ENCODE measurements around the gene AACS. TPM values are rescaled to one million over a fixed set of nuclear protein-coding genes. Genes with fewer than 3 reads are reported as not detected.

AACS gene
- total RNA-seq, 1 experiment from 2014 or later: 31.3 TPM

GRCh38 chr12:125079084-125079483 is 13.8 kb downstream of the AACS start:
- ChIA-PET CTCF (no interaction called here), POLR2A (no interaction called here)
- H3K36me3 Mint-ChIP-seq (ENCODE audit: insufficient read depth, unreplicated experiment): peaks cover 46% of the 10 kb centered on the region
- no peak overlapping the region for H3K27ac Mint-ChIP-seq (ENCODE audit: unreplicated experiment)
- no peaks in the 10 kb centered on the region for H3K27me3 ChIP-seq (replicated peaks; ENCODE audit: control insufficient read depth, insufficient read depth, low read length)
- no peaks in the 10 kb centered on the region for H3K9me3 ChIP-seq
- H3K36me3 ChIP-seq (ENCODE audit: control insufficient read depth, insufficient read depth, low read length): peaks cover 2% of the 10 kb centered on the region; the same call in 1 of the 2 replicates
- no peaks in the 10 kb centered on the region for H3K4me1 ChIP-seq
- H3K4me3 ChIP-seq (ENCODE audit: low read depth, low read length): no peak overlapping the region
- H3K4me3 Mint-ChIP-seq (ENCODE audit: unreplicated experiment): no peak overlapping the region
- no peaks in the 10 kb centered on the region for H3K4me1 Mint-ChIP-seq (ENCODE audit: low read depth, unreplicated experiment)
- no TSS peak for BruUV-seq (replicated peaks)
- no peaks in the 10 kb centered on the region for H3K9me3 Mint-ChIP-seq (ENCODE audit: unreplicated experiment)
- intact Hi-C loops (cut with micrococcal nuclease; ENCODE audit: unreplicated experiment): no loop called here
- H3K27me3 Mint-ChIP-seq (ENCODE audit: insufficient read depth, unreplicated experiment): no peaks in the 10 kb centered on the region
- no peak for DNase-seq
- TF ChIP-seq CTCF (IDR thresholded peaks at IDR 0.05; ENCODE audit: insufficient read depth in 1 of 2, low read depth in 1 of 2, low read length in 1 of 2, severe bottlenecking in 1 of 2, unreplicated experiment in 1 of 2): no peak

GRCh38 chr12:125079648-125080645 is 14.7 kb downstream of the AACS start:
- H3K36me3 Mint-ChIP-seq (ENCODE audit: insufficient read depth, unreplicated experiment): peaks cover 55% of the 10 kb centered on the region
- POLR2A ChIA-PET: no interaction called here
- no TSS peak for BruUV-seq (replicated peaks)

DNA sequence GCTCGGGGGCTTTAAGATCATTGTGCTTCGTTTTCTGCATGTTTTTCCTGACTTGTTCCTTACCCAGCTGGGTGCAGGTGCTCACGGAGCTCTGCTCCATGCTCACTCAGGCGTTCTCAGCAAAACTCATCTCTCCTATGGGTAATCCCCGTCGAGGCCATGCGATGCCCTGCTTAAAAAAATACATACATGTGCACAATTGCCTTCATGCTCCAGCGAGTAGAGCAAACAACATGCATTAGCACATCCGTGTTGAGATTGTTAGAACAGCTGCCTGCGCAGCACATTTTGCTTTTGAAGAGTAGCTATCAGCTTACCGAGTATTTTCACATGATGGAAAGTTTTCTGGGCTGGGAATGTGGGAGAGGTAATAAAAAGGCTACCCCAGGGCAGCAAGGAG is 16.2 kb downstream of the AACS start:
- ChIA-PET POLR2A (no interaction called here), CTCF (no interaction called here)
- Histone ChIP-seq H3K9me3 (no peaks in the 10 kb centered on the region), H3K4me3 (ENCODE audit: low read depth, low read length) (no peak overlapping the region), H3K4me1 (no peaks in the 10 kb centered on the region), H3K27me3 (replicated peaks; ENCODE audit: control insufficient read depth, insufficient read depth, low read length) (no peaks in the 10 kb centered on the region; the same call in 1 of the 2 replicates), H3K36me3 (ENCODE audit: control insufficient read depth, insufficient read depth, low read length) (peaks cover 4% of the 10 kb centered on the region; the same call in 1 of the 2 replicates)
- Mint-ChIP-seq H3K9me3 (ENCODE audit: unreplicated experiment) (no peaks in the 10 kb centered on the region), H3K27ac (ENCODE audit: unreplicated experiment) (no peak overlapping the region), H3K27me3 (ENCODE audit: insufficient read depth, unreplicated experiment) (no peaks in the 10 kb centered on the region), H3K36me3 (ENCODE audit: insufficient read depth, unreplicated experiment) (peaks cover 57% of the 10 kb centered on the region), H3K4me1 (ENCODE audit: low read depth, unreplicated experiment) (no peaks in the 10 kb centered on the region), H3K4me3 (ENCODE audit: unreplicated experiment) (no peak overlapping the region)
- intact Hi-C loops (cut with micrococcal nuclease; ENCODE audit: unreplicated experiment): no loop called here
- no peak for TF ChIP-seq CTCF (IDR thresholded peaks at IDR 0.05; ENCODE audit: insufficient read depth in 1 of 2, low read depth in 1 of 2, low read length in 1 of 2, severe bottlenecking in 1 of 2, unreplicated experiment in 1 of 2)
- no TSS peak for BruUV-seq (replicated peaks)
- no peak for DNase-seq

More at GRCh38 chr12:125079648-125080645, 14.7 kb downstream of the AACS start:
- Histone ChIP-seq H3K4me1 (no peaks in the 10 kb centered on the region), H3K4me3 (ENCODE audit: low read depth, low read length) (no peak overlapping the region), H3K9me3 (no peaks in the 10 kb centered on the region), H3K27me3 (replicated peaks; ENCODE audit: control insufficient read depth, insufficient read depth, low read length) (no peaks in the 10 kb centered on the region), H3K36me3 (ENCODE audit: control insufficient read depth, insufficient read depth, low read length) (peaks cover 2% of the 10 kb centered on the region; the same call in 1 of the 2 replicates)
- intact Hi-C loops (cut with micrococcal nuclease; ENCODE audit: unreplicated experiment): no loop called here
- no peak for TF ChIP-seq CTCF (IDR thresholded peaks at IDR 0.05; ENCODE audit: insufficient read depth in 1 of 2, low read depth in 1 of 2, low read length in 1 of 2, severe bottlenecking in 1 of 2, unreplicated experiment in 1 of 2)
- DNase-seq: no peak
- H3K4me3 Mint-ChIP-seq (ENCODE audit: unreplicated experiment): no peak overlapping the region
- H3K9me3 Mint-ChIP-seq (ENCODE audit: unreplicated experiment): no peaks in the 10 kb centered on the region
- no peaks in the 10 kb centered on the region for H3K27me3 Mint-ChIP-seq (ENCODE audit: insufficient read depth, unreplicated experiment)
- no peaks in the 10 kb centered on the region for H3K4me1 Mint-ChIP-seq (ENCODE audit: low read depth, unreplicated experiment)
- no peak overlapping the region for H3K27ac Mint-ChIP-seq (ENCODE audit: unreplicated experiment)
- CTCF ChIA-PET: no interaction called here
